GM19452 (cell line): ENCODE data around the gene TIAM2.
A peak's percentile ranks its signal among the peaks of the same experiment; 100 is the strongest.
"Not testable (repeated sequence)": the region's sequence is repeated elsewhere in the genome, so short reads cannot be mapped to it uniquely, and the experiment has no call there.

Experiments
- ATAC-seq: cut with Tn5 transposase; IDR thresholded peaks from one replicate; pipeline ENCODE4 v1.9.1; 2021; ENCODE audit not compliant: unreplicated experiment

The TIAM2 gene

GRCh38 chr6:155158030-155158843 lies 163.1 kb downstream of the TIAM2 start:
- no peak for ATAC-seq

GRCh38 chr6:155162682-155163081 lies 167.6 kb downstream of the TIAM2 start:
- no peak for ATAC-seq

GRCh38 chr6:155163601-155164000 lies 168.5 kb downstream of the TIAM2 start:
- ATAC-seq, result no peak

GRCh38 chr6:155165029-155165710 lies 170.1 kb downstream of the TIAM2 start:
- ATAC-seq, result no peak

- no peak for ATAC-seq
Measured at GRCh38 chr6:155170519-155170918, 175.4 kb downstream of the TIAM2 start.

GRCh38 chr6:155171109-155171746 lies 176.1 kb downstream of the TIAM2 start:
- peak; percentile 82 for ATAC-seq

GRCh38 chr6:155171747-155172449 lies 176.8 kb downstream of the TIAM2 start:
- peak; percentile 4 for ATAC-seq

- no peak for ATAC-seq
Measured at GRCh38 chr6:155173488-155173887, 178.4 kb downstream of the TIAM2 start.

GRCh38 chr6:155174576-155175211 lies 179.6 kb downstream of the TIAM2 start:
- peak; percentile 51 for ATAC-seq

GRCh38 chr6:155177363-155177961 lies 182.3 kb downstream of the TIAM2 start:
- ATAC-seq, result no peak

GRCh38 chr6:155181498-155181897 lies 186.4 kb downstream of the TIAM2 start:
- ATAC-seq, result peak; percentile 61

- ATAC-seq, result no peak
Measured at GRCh38 chr6:155182103-155182502, 187.0 kb downstream of the TIAM2 start.

- peak; percentile 40 for ATAC-seq
Measured at GRCh38 chr6:155183095-155183494, 188.0 kb downstream of the TIAM2 start.

GRCh38 chr6:155185041-155185440 lies 189.9 kb downstream of the TIAM2 start:
- ATAC-seq, result not testable (repeated sequence)

GRCh38 chr6:155185544-155185943 lies 190.4 kb downstream of the TIAM2 start:
- ATAC-seq, result no peak

GRCh38 chr6:155186052-155186658 lies 191.0 kb downstream of the TIAM2 start:
- no peak for ATAC-seq

GRCh38 chr6:155187106-155187505 lies 192.0 kb downstream of the TIAM2 start:
- no peak for ATAC-seq

GRCh38 chr6:155187994-155188706 lies 193.0 kb downstream of the TIAM2 start:
- ATAC-seq, result no peak
